Measurements from ENCODE around the gene RAB27A.
"Not testable (repeated sequence)": the region's sequence is repeated elsewhere in the genome, so short reads cannot be mapped to it uniquely, and the experiment has no call there.

Gene RAB27A

DNA sequence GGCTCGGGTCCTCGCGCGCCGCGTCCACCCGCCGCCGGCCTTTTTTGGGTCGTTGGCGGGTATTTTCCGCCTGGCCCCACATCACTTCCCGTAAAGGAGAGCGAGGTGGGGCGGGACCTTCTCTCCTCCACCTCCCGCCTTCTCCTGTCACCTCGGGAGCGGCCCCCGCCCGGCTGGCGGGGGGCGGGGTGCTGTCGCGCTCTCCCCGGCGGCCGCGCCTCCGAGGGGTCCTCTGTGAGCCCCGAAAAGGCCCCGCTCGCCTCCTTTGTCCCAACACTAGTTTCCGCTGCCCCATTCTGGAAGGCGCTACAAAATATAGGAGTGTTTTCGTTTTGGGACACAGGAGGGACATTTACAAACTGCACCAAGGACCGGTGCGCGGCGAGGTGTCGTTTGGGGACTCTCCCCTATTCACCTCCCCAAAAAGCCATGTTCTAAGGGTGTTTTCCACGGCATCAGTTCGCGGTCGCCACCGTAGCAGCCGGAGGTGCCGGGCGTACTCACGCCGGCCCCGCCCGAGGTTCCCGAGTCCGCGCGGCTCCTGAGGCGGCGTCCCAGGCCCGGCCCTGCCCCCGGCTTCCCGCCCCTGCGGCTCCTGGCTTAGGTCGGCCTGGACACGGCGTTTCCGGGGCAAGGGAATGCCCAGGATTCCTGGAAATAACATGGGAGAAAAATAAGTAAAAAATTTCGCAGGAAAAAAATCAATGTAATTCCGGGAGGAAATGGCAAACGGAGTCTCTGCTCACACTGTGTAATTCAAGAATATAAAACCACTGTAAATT is at the start of gene RAB27A:
RAB27A (minus strand) TSS at position 68 of the 782 bp plus-strand sequence. CDS start 54,879 bp downstream, outside the sequence.
- DNase-seq (ENCODE audit: low read depth in 3 of 3, low spot score in 1 of 3), result peak; percentile 41 to 65 (median 53)

DNA sequence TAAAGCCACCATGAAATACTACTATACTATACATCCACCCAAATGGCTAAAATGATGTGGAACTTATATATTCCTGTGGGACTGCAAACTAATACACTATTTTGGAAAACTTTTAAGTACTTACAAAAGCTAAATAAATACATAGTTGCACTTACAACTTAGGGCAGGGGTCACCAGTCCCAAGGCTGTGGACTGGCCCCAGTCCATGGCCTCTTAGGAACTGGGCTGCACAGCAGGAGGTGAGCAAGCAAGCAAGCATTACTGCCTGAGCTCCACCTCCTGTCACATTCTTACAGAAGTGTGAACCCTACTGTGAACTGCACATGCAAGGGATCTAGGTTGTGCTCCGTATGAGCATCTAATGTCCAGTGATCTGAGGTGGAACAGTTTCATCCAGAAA is 47.5 kb upstream of the RAB27A start:
- no peak for DNase-seq (ENCODE audit: low read depth in 3 of 3, low spot score in 1 of 3)

- DNase-seq (ENCODE audit: low read depth in 3 of 3, low spot score in 1 of 3), result no peak
Observed at GRCh38 chr15:55334997-55335396, 45.4 kb upstream of the RAB27A start.

DNA sequence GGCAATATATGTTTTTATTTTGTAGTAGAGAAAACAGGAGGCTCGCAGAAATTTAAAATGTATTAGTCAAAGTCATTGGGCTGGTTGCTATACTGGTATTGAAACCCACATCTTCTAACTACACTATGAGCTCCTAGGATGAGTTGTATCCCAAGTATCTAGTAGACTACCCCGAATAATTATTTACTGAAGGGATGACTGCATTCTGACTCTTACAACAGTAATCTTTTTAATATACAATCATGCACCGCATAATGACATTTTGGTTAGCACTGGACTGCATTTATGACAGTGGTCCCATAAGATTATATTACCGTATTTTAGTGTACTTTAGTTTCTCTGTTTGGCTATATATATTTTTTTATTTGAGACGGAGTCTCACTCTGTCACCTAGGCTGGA is 44.8 kb upstream of the RAB27A start:
- DNase-seq (ENCODE audit: low read depth in 3 of 3, low spot score in 1 of 3), result no peak

GRCh38 chr15:55327387-55327786 is 37.8 kb upstream of the RAB27A start:
- DNase-seq (ENCODE audit: low read depth in 3 of 3, low spot score in 1 of 3), result no peak

- DNase-seq (ENCODE audit: low read depth in 3 of 3, low spot score in 1 of 3), result no peak
Observed at GRCh38 chr15:55322467-55322866, 32.9 kb upstream of the RAB27A start.

DNA sequence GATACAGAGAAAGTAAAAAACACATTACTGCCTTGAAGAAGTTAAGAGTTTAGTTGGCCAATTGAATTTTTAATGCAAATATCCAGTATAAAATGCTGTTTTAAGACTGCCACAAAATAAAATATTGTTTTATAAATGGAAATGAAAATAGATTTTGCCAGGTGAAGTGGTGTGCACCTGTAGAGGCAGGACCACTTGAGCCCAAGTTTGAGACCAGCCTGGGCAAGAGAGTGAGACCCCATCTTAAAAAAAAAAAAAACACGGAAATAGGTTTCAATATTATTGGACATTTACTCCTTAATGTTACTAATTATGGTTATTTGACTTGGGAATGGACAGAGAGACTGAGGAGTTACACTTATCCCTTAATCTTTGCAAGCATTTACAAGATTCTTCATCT is 31.4 kb upstream of the RAB27A start:
- DNase-seq (ENCODE audit: low read depth in 3 of 3, low spot score in 1 of 3), result no peak

DNA sequence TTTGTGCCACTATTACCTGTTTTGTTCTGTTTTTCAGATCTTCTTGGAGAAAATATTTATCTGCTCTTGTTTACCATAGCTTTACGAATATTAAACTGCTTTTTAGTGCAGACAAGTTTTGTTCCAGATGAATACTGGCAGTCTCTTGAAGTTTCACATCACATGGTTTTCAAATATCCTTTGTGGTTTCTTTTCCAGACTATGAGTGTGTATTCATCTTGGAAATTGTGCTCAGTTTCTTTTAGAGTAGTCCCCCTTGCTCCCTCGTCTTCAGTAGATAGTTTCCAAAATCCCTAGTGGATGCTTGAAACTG is 30.6 kb upstream of the RAB27A start:
- no peak for DNase-seq (ENCODE audit: low read depth in 3 of 3, low spot score in 1 of 3)

- no peak for DNase-seq (ENCODE audit: low read depth in 3 of 3, low spot score in 1 of 3)
Observed at GRCh38 chr15:55319537-55320237, 30.1 kb upstream of the RAB27A start.

GRCh38 chr15:55318588-55319494 is 29.2 kb upstream of the RAB27A start, which contains the start of the genes PIGB and PIGBOS1:
Gene PIGB (plus strand): TSS chr15:55319222. CDS start chr15:55319251, 29 bp downstream.
Gene PIGBOS1 (minus strand): TSS chr15:55319123. CDS start chr15:55317792, 1,331 bp downstream.
- DNase-seq (ENCODE audit: low read depth in 3 of 3, low spot score in 1 of 3), result peak; percentile 31 to 54 (median 50)

DNA sequence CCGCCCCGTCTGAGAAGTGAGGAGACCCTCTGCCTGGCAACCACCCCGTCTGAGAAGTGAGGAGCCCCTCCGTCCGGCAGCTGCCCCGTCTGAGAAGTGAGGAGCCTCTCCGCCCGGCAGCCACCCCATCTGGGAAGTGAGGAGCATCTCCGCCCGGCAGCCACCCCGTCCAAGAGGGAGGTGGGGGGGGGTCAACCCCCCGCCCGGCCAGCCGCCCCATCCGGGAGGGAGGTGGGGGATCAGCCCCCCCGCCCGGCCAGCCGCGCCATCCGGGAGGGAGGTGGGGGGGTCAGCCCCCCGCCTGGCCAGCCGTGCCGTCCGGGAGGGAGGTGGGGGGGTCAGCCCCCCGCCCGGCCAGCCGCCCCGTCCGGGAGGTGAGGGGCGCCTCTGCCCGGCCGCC is 13.2 kb upstream of the RAB27A start:
- DNase-seq (ENCODE audit: low read depth in 3 of 3, low spot score in 1 of 3), result not testable (repeated sequence)

GRCh38 chr15:55297315-55297714 is 7.7 kb upstream of the RAB27A start:
- no peak for DNase-seq (ENCODE audit: low read depth in 3 of 3, low spot score in 1 of 3)

- DNase-seq (ENCODE audit: low read depth in 3 of 3, low spot score in 1 of 3), result peak; percentile 68 to 74 (median 70)
Observed at GRCh38 chr15:55290528-55291057, 980 bp upstream of the RAB27A start.

GRCh38 chr15:55289011-55289745 is 435 bp downstream of the RAB27A start:
- DNase-seq (ENCODE audit: low read depth in 3 of 3, low spot score in 1 of 3), result peak in 1 of 3 donors; percentile 9

- no peak for DNase-seq (ENCODE audit: low read depth in 3 of 3, low spot score in 1 of 3)
Observed at GRCh38 chr15:55288006-55288717, 1.5 kb downstream of the RAB27A start.

GRCh38 chr15:55286442-55287189 is 3.0 kb downstream of the RAB27A start:
- not testable (repeated sequence) for DNase-seq (ENCODE audit: low read depth in 3 of 3, low spot score in 1 of 3)

DNA sequence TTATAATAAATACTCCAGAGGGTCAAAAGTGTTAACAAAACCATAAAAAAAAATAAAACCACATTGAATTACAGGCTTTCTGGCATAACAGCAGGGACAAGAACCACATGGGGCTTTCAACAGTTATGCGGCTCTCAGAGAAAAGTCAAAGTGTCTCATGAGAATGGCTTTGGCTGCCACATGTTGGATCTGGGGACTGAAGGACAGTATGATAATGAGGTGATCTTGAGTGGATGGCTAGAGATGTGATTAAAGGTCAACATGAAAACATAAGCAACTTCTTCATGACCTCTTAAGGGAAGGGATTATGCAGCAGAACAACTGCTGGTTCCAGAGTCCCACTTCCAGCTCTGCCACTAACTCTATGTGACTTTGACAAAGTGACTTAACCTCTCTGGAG is 5.2 kb downstream of the RAB27A start:
- no peak for DNase-seq (ENCODE audit: low read depth in 3 of 3, low spot score in 1 of 3)

DNA sequence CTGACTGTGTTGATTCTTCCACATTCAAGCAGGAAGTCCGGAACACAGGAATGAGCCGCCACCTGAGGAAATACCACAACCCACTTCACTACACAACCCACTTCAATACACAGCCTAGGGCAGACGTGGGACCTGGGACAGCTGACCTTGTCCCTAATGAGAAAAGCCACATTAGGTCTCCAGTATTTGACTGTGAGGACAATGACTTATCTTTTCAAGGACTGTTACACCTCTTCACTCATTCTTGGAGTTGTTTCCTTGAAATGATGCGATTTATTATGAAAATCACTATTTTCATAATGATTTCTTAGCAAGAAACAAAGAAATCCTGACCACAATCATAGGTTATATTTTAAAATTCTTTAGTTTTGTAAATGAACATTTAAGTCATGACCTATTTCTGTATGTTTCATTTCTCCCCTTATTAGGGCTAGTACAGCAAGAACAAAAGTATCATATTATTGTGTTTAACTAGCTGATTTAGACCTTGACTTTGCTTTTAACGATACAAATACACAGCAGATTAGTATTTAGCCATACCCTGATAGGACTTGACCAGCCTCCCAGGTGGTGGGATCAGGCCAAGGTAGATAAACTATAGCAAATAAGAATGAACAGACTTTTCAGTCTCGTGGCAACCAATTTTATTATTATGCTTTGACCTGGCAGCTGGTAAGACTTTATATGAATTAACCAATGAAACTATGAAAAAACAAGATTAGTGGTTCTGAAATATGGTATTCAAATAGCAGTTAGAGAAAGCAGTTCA is 6.0 kb downstream of the RAB27A start:
- DNase-seq (ENCODE audit: low read depth in 3 of 3, low spot score in 1 of 3), result no peak
